HG02981 (cell line): ENCODE measurements around the gene LYSMD2.

Experiments used
- ATAC-seq: cut with Tn5 transposase; IDR thresholded peaks from one replicate; pipeline ENCODE4 v1.9.1; 2021; ENCODE audit warnings: mild to moderate bottlenecking, moderate library complexity; ENCODE audit not compliant: unreplicated experiment

The LYSMD2 gene

GRCh38 chr15:51720201-51720995 lies 17.1 kb downstream of the LYSMD2 start:
- ATAC-seq, result no peak

DNA sequence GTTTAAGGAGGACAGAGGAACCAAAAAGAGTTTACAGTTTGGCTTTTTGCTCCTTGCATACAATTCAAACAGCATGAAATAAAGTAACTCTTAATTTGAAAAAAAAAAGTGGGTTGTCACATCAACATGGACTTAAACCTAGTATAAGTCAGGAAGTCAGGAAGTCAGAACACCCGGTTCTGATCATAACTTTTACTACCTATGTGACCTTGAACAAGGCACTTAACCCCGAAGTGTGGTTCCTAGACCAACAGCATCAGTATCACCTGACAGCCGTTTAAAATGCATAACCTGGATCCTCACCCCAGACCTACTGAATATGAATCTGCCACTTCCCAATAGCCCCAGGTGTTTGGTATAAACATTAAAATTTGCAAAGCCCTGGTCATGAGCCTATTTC lies 18.7 kb downstream of the LYSMD2 start:
- ATAC-seq, result no peak

GRCh38 chr15:51718219-51718618 lies 19.2 kb downstream of the LYSMD2 start:
- ATAC-seq, result no peak

DNA sequence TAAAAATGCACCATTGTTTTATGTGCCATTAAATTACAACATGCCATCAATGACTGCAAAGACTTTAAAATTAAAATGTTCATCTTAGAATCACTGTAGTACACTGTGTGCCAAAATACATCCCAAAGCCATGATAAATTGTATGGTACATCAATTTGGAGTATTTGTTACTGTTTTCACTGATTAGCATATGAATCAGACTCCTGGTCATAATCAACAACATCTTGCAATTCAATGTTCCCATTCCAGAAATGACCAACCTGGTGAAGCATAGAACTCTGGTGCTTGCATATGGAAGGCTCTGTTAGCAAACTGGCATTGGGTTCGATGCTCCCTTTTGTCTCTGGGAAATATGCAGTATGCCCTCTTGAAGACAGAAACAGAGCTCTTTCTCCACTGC lies 22.5 kb downstream of the LYSMD2 start:
- no peak for ATAC-seq

- ATAC-seq, result no peak
Measured at GRCh38 chr15:51714162-51714561, 23.3 kb downstream of the LYSMD2 start.

- no peak for ATAC-seq
Measured at GRCh38 chr15:51709031-51709430, 28.4 kb downstream of the LYSMD2 start.

DNA sequence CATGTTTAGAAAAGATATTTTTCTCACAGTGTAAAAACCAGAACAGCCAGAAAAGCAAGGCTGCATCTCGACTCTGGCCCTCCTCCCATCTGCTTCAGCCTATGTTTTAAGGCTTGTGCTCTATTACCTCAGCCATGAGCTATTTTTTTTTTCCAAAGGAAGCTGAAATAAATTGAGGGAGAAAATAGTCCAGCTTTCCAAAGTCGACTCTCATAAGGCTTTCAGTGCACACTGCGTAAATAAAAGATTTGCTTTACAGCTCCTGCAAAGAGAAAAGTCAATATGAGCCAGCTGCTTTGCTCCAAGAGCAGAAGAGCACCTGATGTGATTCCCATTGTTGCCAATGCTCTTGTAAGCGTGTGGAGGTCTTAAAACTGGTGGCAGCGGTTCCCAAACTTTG lies 29.4 kb downstream of the LYSMD2 start:
- ATAC-seq, result no peak

GRCh38 chr15:51706926-51707608 lies 30.4 kb downstream of the LYSMD2 start:
- ATAC-seq, result no peak

DNA sequence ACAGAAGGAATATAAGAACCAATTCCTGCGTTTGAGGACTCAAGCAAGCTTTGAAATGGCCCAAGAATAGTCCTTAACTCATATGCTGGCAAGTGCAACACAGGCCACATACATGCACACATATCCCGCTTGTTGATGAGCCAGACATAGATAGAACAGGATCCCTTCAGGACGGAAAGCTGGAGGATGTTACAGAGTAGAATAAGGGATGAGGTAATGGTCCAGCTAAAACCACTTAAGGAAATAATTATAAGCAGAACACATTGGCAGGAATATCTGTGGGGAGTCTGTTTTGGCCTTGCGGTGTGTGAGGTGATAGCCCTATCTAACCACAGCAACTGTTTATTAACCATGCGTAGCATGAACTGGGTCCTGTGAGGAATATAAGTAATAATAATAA lies 31.2 kb downstream of the LYSMD2 start:
- no peak for ATAC-seq

DNA sequence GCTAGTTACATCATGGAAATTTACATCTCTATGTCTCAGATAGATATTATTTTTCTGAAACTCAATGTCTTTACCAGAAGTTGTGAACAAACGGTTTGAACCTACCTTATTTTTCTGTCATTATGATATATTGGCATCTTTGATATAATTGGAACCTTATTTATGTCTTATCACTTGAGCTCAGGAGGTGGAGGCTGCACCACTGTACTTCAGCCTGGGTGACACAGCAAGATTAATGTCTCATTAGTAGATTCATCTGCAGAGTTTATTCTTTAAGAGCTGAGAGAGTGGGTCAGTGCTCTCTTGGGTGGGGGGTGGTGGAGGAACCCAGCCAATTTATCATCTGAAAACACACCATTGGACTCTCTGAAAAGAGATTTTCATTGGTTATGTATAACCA lies 34.7 kb downstream of the LYSMD2 start:
- ATAC-seq, result no peak

DNA sequence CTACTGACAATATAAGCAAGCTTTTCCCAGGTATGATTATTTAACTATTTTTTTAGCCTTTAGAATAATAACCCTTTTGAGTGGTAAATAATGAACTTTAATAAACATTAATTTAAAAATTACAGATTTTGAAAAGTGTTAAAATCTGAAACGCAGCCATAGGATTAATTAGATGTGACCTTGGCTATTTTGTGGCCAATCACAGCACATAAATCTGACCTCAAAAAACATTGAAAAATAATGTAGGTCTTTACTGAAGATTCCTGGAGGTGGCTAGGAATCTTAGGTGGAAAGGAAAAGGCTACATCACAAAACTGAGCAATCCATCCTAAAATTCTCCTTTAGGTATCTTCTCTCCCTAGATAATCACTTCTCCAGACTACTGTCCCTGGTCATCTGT lies 38.1 kb downstream of the LYSMD2 start:
- no peak for ATAC-seq

DNA sequence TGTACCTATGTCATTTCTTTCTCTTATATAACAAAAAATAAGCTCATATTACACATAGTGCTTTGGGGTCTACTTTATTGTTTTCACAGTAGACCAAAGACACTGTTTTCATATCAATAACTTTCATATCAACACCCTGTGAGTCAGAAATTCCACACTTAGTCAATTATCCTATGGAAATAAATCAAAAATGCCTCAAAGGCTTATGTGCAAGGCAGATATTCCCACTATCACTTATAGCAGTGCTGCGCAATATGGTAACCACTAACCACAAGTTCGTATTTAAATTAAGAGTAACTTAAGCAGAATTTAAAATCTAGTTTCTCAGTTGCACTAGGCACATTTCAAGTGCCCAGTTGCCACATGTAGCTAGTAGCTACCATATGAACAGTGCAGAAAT lies 40.3 kb downstream of the LYSMD2 start:
- no peak for ATAC-seq

GRCh38 chr15:51696566-51696965 lies 40.9 kb downstream of the LYSMD2 start:
- no peak for ATAC-seq

GRCh38 chr15:51692154-51692553 lies 45.3 kb downstream of the LYSMD2 start:
- ATAC-seq, result no peak

- no peak for ATAC-seq
Measured at GRCh38 chr15:51688863-51689262, 48.6 kb downstream of the LYSMD2 start.

DNA sequence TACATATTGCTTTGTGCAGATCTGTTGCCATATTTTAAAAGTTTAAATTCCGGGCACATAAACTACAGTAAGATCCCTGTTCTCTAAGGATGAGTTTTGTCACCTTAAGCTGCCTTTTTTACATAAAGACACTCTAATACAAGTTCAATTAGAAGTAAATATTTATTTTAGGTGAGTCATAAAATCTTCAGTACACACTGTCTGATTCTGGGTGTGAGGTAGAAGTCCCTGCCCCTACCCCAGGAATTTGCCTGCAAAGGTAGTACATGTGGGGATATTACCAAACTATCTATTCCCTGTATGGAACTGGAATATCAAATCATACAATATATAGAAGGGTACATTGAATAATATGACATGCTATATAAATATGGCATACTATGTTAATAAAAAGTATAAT lies 49.9 kb downstream of the LYSMD2 start:
- ATAC-seq, result no peak

DNA sequence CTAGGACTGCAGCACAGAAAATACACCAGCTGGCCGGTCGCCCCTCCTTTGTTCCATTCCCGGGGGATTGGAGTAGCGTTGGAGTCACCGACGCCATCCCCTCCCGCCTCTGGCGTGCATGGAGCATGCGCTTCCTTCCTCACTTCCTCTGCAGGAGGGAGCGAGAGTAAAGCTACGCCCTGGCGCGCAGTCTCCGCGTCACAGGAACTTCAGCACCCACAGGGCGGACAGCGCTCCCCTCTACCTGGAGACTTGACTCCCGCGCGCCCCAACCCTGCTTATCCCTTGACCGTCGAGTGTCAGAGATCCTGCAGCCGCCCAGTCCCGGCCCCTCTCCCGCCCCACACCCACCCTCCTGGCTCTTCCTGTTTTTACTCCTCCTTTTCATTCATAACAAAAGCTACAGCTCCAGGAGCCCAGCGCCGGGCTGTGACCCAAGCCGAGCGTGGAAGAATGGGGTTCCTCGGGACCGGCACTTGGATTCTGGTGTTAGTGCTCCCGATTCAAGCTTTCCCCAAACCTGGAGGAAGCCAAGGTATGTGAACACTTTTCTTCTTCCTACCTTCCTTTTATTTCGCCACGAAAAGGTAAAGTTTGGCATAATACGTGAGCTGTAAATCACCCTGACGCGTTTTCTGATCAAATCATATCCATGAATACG lies 56.0 kb downstream of the LYSMD2 start, which contains the start of gene SCG3:
Gene SCG3, plus strand, starts transcription at position 201 of the 661 bp plus-strand sequence. Its CDS starts 253 bp downstream, at position 454.
- ATAC-seq, result no peak

GRCh38 chr15:51680321-51680720 lies 57.1 kb downstream of the LYSMD2 start:
- ATAC-seq, result no peak

- ATAC-seq, result no peak
Measured at GRCh38 chr15:51678096-51678495, 59.4 kb downstream of the LYSMD2 start.

GRCh38 chr15:51677452-51677851 lies 60.0 kb downstream of the LYSMD2 start:
- no peak for ATAC-seq

DNA sequence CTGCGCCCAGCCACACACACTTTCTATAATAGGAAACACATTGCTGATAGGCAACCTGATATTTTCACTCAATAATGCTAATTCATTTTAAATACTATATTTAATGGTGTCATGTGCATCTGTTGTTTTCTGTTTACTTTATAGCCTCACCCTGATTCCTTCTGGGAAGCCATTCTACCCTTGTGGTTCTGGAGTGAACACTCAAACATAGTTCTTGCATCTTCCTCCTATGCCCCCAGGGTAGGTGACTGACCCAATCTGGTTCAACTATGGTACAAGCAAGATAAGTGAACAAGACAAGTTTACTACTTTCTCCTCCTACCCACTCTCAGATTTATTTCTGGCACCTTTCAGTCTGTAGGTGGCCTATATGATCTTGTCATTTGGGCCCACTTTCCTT lies 60.4 kb downstream of the LYSMD2 start:
- ATAC-seq, result no peak

GRCh38 chr15:51675234-51675633 lies 62.2 kb downstream of the LYSMD2 start:
- ATAC-seq, result no peak
